ENCODE results near the gene ACOX2. TPM values are rescaled to one million over a fixed set of nuclear protein-coding genes. Genes with fewer than 3 reads are reported as not detected.

The ACOX2 gene
- total RNA-seq = not detected

GRCh38 chr3:58536501-58537411, at the start of gene ACOX2:
TSS of gene ACOX2 (minus strand) at chr3:58537190. CDS start at chr3:58535106, 2,084 bp downstream.
- Mint-ChIP-seq H3K4me3 (no peak within 1 kb of the TSS), H3K36me3 (no peaks in the 10 kb centered on the region), H3K9me3 (no peaks in the 10 kb centered on the region), H3K27ac (no peak within 1 kb of the TSS), H3K4me1 (peaks cover 18% of the 10 kb centered on the region), H3K27me3 (peaks cover under 1% of the 10 kb centered on the region)
- POLR2A ChIA-PET = no interaction called here
- ATAC-seq (ENCODE audit: low read depth) (no peak), DNase-seq (no peak)

GRCh38 chr3:58585994-58586393, 49.0 kb upstream of the ACOX2 start:
- POLR2A ChIA-PET = no interaction called here
- peaks cover 14% of the 10 kb centered on the region for H3K4me1 Mint-ChIP-seq

GRCh38 chr3:58585005-58585786, 48.2 kb upstream of the ACOX2 start:
- Mint-ChIP-seq H3K27ac (no peak overlapping the region), H3K27me3 (peaks cover 49% of the 10 kb centered on the region), H3K9me3 (no peaks in the 10 kb centered on the region)

More at GRCh38 chr3:58585994-58586393, 49.0 kb upstream of the ACOX2 start:
- ATAC-seq (ENCODE audit: low read depth) = no peak
- no peaks in the 10 kb centered on the region for H3K36me3 Mint-ChIP-seq
- peak overlapping the region; percentile 82 for H3K4me3 Mint-ChIP-seq
- peaks cover 49% of the 10 kb centered on the region for H3K27me3 Mint-ChIP-seq
- no peak overlapping the region for H3K27ac Mint-ChIP-seq
- H3K9me3 Mint-ChIP-seq = no peaks in the 10 kb centered on the region
- no peak for DNase-seq

GRCh38 chr3:58584690-58585004, 47.7 kb upstream of the ACOX2 start:
- Mint-ChIP-seq H3K9me3 (no peaks in the 10 kb centered on the region), H3K4me3 (peak overlapping the region; percentile 82), H3K27ac (no peak overlapping the region), H3K27me3 (peaks cover 49% of the 10 kb centered on the region), H3K36me3 (no peaks in the 10 kb centered on the region), H3K4me1 (peaks cover 14% of the 10 kb centered on the region)
- POLR2A ChIA-PET = no interaction called here
- ATAC-seq (ENCODE audit: low read depth) = peak; percentile 5
- DNase-seq = no peak

More at GRCh38 chr3:58585005-58585786, 48.2 kb upstream of the ACOX2 start:
- no peaks in the 10 kb centered on the region for H3K36me3 Mint-ChIP-seq
- H3K4me3 Mint-ChIP-seq = peak overlapping the region; percentile 82
- peak; percentile 91 for ATAC-seq (ENCODE audit: low read depth)
- peak; percentile 68 for DNase-seq
- peaks cover 14% of the 10 kb centered on the region for H3K4me1 Mint-ChIP-seq
- POLR2A ChIA-PET = no interaction called here

DNA sequence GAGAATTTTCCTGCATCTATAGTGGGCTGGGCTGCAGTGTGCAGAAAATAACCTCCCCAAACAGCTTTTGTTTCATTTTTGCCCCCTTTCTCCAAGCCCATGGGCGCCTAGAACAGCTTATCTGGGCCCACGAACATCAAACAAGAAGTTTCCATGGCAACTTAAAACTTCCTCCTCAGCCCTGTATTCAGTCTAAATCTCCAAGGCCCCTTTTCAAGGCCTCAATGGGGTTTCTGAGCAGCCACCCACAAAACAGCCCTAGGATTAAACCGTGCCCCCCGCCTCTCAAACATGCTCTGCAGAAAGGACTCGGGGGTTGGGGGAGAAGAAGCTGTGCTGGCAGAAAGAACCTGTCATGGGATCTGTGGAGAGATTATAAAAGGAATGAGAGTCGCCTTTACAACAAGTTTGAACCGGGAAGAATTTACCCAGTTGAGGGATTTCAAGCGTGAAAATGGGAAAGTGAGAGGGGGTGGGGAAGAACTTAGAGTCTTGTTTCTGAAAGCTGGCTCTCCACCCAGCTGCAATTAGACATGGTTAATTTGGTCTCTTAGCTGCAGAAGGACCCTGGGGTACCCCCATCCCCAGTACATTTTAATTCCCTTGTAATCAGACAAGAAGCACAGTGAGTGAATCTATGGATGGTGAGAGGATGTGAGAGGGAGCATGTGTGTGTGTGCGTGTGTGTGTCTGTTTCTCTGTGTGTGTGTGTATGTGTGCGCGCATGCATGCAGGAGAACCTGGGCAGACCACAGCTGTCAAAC, 44.5 kb upstream of the ACOX2 start:
- POLR2A ChIA-PET = no interaction called here
- no peak overlapping the region for H3K4me3 Mint-ChIP-seq
- ATAC-seq (ENCODE audit: low read depth) = no peak
- H3K27me3 Mint-ChIP-seq = peaks cover 37% of the 10 kb centered on the region
- no peaks in the 10 kb centered on the region for H3K36me3 Mint-ChIP-seq
- H3K27ac Mint-ChIP-seq = no peak overlapping the region
- DNase-seq = no peak
- no peaks in the 10 kb centered on the region for H3K9me3 Mint-ChIP-seq
- H3K4me1 Mint-ChIP-seq = peaks cover 14% of the 10 kb centered on the region

GRCh38 chr3:58580826-58581327, 43.9 kb upstream of the ACOX2 start:
- POLR2A ChIA-PET = no interaction called here
- H3K4me1 Mint-ChIP-seq = peaks cover 12% of the 10 kb centered on the region
- no peaks in the 10 kb centered on the region for H3K9me3 Mint-ChIP-seq
- no peak overlapping the region for H3K4me3 Mint-ChIP-seq
- ATAC-seq (ENCODE audit: low read depth) (no peak), DNase-seq (no peak)
- no peaks in the 10 kb centered on the region for H3K36me3 Mint-ChIP-seq
- H3K27ac Mint-ChIP-seq = no peak overlapping the region
- peaks cover 32% of the 10 kb centered on the region for H3K27me3 Mint-ChIP-seq

GRCh38 chr3:58578873-58579272, 41.9 kb upstream of the ACOX2 start:
- POLR2A ChIA-PET = no interaction called here
- Mint-ChIP-seq H3K27ac (no peak overlapping the region), H3K4me1 (no peaks in the 10 kb centered on the region), H3K27me3 (peaks cover 15% of the 10 kb centered on the region), H3K9me3 (no peaks in the 10 kb centered on the region), H3K4me3 (no peak overlapping the region), H3K36me3 (no peaks in the 10 kb centered on the region)
- no peak for DNase-seq
- no peak for ATAC-seq (ENCODE audit: low read depth)

- no peak within 1 kb of the TSS for H3K4me3 Mint-ChIP-seq
- peaks cover 11% of the 10 kb centered on the region for H3K27me3 Mint-ChIP-seq
- no peaks in the 10 kb centered on the region for H3K9me3 Mint-ChIP-seq
- POLR2A ChIA-PET = no interaction called here
- DNase-seq = no peak
- H3K4me1 Mint-ChIP-seq = no peaks in the 10 kb centered on the region
- H3K27ac Mint-ChIP-seq = no peak within 1 kb of the TSS
- no peaks in the 10 kb centered on the region for H3K36me3 Mint-ChIP-seq
- ATAC-seq (ENCODE audit: low read depth) = no peak
Measured at GRCh38 chr3:58577269-58577821, 40.4 kb upstream of the ACOX2 start, which contains the start of gene FAM107A. TSS of gene FAM107A (minus strand) at chr3:58577391. CDS start at chr3:58569860, 7,531 bp downstream.

GRCh38 chr3:58576716-58577115, 39.7 kb upstream of the ACOX2 start:
- no peak for DNase-seq
- H3K4me3 Mint-ChIP-seq = no peak overlapping the region
- H3K27ac Mint-ChIP-seq = no peak overlapping the region
- no peaks in the 10 kb centered on the region for H3K9me3 Mint-ChIP-seq
- no peaks in the 10 kb centered on the region for H3K4me1 Mint-ChIP-seq
- H3K27me3 Mint-ChIP-seq = peaks cover 10% of the 10 kb centered on the region
- no peaks in the 10 kb centered on the region for H3K36me3 Mint-ChIP-seq
- POLR2A ChIA-PET = interaction anchor here (0.6 kb wide), 1 partner anchor 26 kb away, joined by 3 read pairs; no protein-coding TSS in a partner anchor
- no peak for ATAC-seq (ENCODE audit: low read depth)

- POLR2A ChIA-PET = interaction anchor here (0.6 kb wide), 1 partner anchor 27 kb away, joined by 3 read pairs; no protein-coding TSS in a partner anchor
- no peak overlapping the region for H3K4me3 Mint-ChIP-seq
- no peaks in the 10 kb centered on the region for H3K4me1 Mint-ChIP-seq
- peaks cover 9% of the 10 kb centered on the region for H3K27me3 Mint-ChIP-seq
- DNase-seq (no peak), ATAC-seq (ENCODE audit: low read depth) (no peak)
- no peaks in the 10 kb centered on the region for H3K9me3 Mint-ChIP-seq
- H3K27ac Mint-ChIP-seq = no peak overlapping the region
- no peaks in the 10 kb centered on the region for H3K36me3 Mint-ChIP-seq
Measured at GRCh38 chr3:58575971-58576652, 39.1 kb upstream of the ACOX2 start.

DNA sequence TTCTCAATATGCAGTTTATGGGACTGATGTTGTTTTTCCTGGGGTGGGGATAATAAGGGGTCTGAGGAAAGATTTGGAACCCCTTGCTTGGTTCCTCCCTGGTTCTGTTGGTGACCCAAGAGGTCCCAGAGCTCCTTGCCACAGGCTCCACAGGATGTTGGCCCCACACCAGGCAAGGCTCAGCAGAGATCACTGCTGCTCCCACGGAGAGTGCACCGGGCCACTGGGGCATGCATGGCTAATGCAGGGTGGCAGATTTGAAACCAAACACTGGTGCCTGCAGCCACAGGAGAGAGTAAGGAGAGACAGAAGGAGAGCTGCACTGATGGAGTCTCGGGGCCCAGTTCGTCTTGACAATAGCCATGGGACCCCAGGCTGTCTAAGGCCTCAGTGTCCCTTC, 37.7 kb upstream of the ACOX2 start:
- no peaks in the 10 kb centered on the region for H3K36me3 Mint-ChIP-seq
- ATAC-seq (ENCODE audit: low read depth) = no peak
- no peaks in the 10 kb centered on the region for H3K4me1 Mint-ChIP-seq

GRCh38 chr3:58574106-58574505, 37.1 kb upstream of the ACOX2 start:
- Mint-ChIP-seq H3K27ac (no peak overlapping the region), H3K4me1 (no peaks in the 10 kb centered on the region), H3K4me3 (no peak overlapping the region), H3K9me3 (no peaks in the 10 kb centered on the region), H3K27me3 (peaks cover 10% of the 10 kb centered on the region), H3K36me3 (no peaks in the 10 kb centered on the region)
- DNase-seq = no peak
- POLR2A ChIA-PET = no interaction called here
- ATAC-seq (ENCODE audit: low read depth) = no peak

More for the DNA sequence above, 37.7 kb upstream of the ACOX2 start:
- H3K27me3 Mint-ChIP-seq = peaks cover 10% of the 10 kb centered on the region
- POLR2A ChIA-PET = no interaction called here
- DNase-seq = no peak
- H3K4me3 Mint-ChIP-seq = no peak overlapping the region
- H3K9me3 Mint-ChIP-seq = no peaks in the 10 kb centered on the region
- H3K27ac Mint-ChIP-seq = no peak overlapping the region
